Stimulated activated CD4-positive, alpha-beta T cell treated with anti-CD3 and anti-CD28 coated beads, Interleukin-1b, Interleukin-23, amount 100 ng/mL, for 1 hour (primary cell): ENCODE data around the gene CHN1.

Source experiments
- DNase-seq, 2 donors: peaks; one replicate each; pipeline ENCODE4 v3.0.0-alpha.2; 2020; ENCODE audit warnings: low read depth in 2 of 2

CHN1 gene

GRCh38 chr2:174827371-174828369 is 177.5 kb downstream of the CHN1 start:
- no peak for DNase-seq

DNA sequence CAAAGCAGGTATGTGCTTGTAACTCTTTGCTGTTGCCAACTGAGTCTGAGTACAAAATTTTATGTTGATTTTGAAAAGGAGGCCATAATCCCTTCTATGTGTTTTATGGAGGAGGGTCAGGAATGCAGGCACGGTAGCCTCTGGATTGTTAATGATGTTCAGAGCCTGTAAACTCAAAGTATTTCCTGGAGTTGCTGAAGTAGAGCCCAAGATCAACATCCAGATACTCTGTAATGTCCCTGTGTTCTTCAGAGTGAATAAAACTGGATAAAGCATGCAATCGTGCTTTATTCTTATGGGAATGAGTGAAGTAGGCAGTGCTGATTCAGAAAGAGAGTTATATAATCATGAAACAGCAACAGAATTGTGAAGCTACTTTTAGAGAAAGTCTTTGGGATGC is 179.1 kb downstream of the CHN1 start:
- DNase-seq = no peak

GRCh38 chr2:174824068-174824467 is 181.1 kb downstream of the CHN1 start:
- DNase-seq = no peak

DNA sequence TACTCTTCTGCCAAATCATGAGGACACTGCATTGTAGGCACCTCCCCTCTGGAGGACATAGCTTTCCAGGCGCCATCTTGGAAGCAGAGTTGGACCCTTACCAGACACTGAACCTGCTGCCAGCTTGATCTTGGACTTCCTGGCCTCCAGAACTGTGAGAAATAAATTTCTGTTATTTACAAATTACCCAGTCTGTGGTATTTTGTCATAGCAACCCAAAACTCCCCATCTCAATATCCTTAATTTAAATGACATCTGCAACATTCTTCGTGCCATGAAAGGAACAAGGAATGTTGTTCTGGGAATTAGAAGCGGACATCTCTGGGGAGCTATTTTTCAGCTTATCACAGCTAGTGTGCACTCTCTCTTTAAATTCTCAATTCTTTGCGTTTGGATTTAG is 183.6 kb downstream of the CHN1 start:
- DNase-seq = no peak

GRCh38 chr2:174820361-174820760 is 184.8 kb downstream of the CHN1 start:
- no peak for DNase-seq

DNA sequence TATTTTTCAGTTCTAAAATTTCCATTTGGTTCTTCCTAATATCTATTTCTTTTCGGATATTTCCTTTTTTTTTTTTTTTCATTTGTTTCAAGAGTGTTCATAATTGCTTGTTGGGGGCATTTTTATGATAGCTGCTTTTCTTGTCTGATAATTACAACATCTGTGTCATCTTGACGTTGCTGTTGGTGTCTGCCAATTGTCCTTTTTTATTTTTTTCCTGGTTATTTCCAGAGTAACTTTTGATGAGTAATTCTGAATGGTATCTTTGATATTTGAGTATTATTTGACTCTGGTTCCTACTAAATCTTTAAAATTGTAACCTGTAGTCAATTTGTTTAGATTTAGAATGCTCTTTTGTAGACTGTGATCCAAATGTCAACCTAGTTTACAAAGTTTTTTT is 189.7 kb downstream of the CHN1 start:
- DNase-seq = no peak

DNA sequence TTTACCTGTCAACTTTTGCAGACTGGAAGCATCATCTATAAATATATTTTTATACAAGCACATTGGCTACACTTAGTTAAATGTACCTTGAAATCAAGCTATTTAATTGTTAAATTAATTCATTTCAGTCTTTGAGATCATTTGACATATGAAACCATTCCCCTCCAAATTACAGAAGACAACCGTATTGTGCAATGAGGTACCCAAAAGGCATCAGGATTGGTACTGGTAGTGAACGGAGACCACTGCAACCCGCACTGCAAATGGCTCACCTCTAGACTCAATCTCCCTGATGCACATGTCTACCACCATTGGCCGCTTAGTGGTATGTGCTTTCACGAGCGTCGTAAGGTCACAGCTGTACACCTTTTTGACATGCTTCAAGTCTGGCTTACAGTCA is 193.1 kb downstream of the CHN1 start:
- no peak for DNase-seq

DNA sequence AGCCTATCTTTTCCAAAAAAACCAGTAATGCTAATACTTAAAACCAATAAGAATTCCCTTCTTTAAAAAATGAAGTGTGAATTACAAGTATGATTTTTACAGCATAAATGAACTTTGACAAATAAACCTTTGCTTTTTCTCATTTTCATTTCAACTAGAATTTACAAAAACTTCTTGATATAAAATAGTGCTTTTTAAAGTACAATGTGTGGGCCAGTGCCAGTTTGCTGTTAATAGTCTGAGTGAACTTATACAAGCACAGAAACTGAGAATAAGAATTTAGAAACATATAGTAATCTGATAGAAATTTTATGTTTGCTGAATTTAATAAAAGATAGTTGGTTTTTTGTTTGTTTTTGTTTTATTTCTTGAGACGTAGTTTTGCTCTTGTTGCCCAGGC is 197.2 kb downstream of the CHN1 start:
- no peak for DNase-seq

DNA sequence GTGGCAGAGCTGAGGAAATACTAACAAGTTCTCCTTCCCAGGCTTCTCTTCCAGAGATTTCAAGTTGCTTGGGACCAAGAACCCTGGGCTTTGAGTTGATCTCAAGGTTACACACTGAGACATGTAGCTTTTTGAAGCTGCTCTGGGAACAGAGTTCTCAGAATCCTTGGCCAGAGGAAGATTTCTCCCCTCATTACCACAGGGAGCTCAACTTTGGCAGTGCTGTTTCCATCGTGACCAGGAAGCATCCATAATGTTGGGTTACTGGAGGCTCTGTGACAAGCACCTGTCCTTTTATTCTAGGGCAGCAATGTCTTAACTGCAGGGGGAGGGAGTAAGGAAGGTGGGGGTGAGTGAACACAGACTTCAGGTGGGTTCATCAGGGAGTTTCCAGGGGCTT is 199.4 kb downstream of the CHN1 start:
- DNase-seq = no peak

GRCh38 chr2:174802459-174802858 is 202.7 kb downstream of the CHN1 start:
- DNase-seq = no peak

GRCh38 chr2:174800436-174801205 is 204.6 kb downstream of the CHN1 start:
- no peak for DNase-seq

DNA sequence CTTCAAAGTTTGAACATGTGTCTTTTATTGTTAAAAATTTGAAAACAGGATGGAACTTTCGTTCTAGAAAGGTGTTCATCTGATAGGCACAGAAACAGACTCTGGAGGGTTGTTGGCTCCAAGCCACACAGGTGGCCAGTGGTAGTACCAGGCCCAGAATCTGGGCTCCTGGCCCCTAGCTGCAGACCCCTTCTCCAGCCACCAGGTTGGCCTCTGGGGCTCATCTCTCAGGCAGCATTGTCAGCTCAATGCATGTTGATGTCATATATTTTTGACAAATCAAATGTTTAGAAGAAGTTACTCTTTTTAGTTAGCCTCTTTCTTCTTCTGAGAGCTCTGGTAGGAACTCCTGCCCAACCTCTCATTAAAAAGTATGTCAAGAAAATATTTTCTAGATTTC is 206.4 kb downstream of the CHN1 start:
- DNase-seq = no peak

- no peak for DNase-seq
These were observed 207.4 kb downstream of the CHN1 start for GRCh38 chr2:174797781-174798276.

DNA sequence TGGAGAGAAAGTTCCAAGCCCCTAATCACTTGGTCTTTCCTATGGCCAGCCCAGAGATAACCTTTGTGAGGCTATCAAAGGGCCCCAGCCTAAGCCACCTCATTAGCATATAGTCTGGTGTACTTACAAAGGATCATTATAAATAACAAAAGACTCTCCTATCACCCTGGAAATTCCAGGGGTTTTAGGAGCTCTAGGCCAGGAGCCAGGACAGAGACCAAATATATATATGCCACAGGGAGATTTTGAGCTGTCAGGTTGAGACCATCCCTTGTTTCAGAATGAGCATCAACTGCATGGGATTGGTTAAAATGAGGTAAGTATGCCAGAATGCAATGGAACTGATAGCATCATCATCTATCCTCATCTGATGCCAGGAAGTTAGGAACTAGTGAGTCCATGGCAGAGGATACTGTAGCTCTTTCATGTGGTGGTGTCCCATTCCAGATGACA is 208.8 kb downstream of the CHN1 start:
- no peak for DNase-seq

DNA sequence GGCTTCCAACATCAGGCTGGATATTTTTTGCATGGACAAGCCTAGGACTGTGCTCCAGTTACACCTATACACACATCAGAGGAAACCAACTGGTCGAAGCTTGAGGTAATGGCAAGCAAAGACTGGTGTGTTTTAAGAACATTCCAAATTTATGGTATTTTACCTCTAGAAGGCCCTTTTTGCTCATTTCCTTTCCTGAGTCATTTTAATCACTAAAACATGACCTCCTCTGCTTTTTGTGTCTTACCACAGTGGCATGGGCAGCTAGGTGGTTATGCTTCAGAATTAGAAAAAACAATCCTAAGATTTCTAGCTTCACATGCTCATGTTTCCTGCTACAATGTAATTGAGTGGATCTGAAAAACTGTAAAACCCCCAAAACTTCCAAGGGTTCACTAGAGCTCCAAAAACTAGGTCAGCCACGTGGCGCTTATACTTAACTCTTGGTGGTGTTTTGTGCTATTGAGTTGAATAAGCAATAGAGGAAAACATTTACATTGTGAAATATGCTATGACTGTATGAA is 210.3 kb downstream of the CHN1 start:
- DNase-seq = no peak

GRCh38 chr2:174792309-174793025 is 212.7 kb downstream of the CHN1 start:
- DNase-seq = no peak

GRCh38 chr2:174791746-174792280 is 213.4 kb downstream of the CHN1 start:
- DNase-seq = no peak

GRCh38 chr2:174791020-174791419 is 214.2 kb downstream of the CHN1 start:
- no peak for DNase-seq

- DNase-seq = no peak
These were observed 216.2 kb downstream of the CHN1 start for GRCh38 chr2:174789001-174789400.

- no peak for DNase-seq
These were observed 216.8 kb downstream of the CHN1 start for GRCh38 chr2:174788291-174788929.
